GDM1 (cell line): ENCODE measurements around the gene ULBP3.

Experiments used
- DNase-seq: peaks from one replicate; lab custom pipeline; 2025; lab: John Stamatoyannopoulos, UW

The ULBP3 gene

DNA sequence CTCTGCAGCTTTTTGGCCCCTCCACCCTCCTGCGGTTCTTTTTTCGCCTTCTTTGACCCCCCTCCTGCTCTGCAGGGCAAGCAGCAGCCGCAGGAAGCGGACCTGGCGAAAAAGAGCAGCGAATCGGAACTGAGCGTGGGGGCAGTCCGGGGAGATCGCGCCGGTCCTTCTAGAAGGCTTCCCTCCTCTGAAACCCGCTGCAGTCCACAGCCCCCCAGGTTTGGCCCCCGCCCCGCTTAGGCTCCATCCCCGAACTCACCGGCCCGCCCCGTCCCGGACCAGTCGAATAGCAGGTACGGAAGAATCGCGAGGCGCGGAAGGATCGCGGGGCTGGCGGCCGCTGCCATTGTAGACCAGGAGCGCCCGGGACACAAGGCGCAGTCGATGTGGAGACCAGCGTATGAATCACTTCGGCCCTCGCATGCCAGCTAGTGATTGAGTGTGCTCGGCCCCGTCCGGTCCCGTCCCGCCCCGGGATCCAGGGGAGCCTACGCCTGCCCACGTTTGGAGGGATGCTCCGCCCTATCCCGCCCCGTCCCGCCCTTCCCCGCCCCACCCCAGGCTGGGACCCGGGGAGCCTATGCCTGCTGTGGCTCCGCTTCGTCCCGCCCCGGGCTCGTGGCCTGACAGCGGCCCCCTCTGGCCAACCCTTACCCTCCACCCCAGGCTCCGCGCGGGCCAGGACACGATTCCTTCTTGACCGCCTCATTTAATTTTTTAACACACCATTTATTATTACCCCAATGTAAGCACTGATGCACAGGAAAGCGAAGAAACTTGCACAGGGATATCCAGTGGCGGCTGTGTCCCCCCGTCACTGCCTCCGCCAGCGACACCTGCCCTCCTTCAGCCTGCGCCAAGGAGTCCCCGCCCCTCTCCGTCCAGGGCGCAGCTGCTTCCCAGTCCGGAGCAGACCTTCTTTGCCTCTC is at the start of gene ULBP3:
ULBP3 (minus strand) TSS at position 402 of the 929 bp plus-strand sequence; CDS start at position 347, 55 bp downstream.
- no peak for DNase-seq

- DNase-seq = no peak
Observed at GRCh38 chr6:150118627-150119026, 49.7 kb upstream of the ULBP3 start.

- DNase-seq = no peak
Observed at GRCh38 chr6:150118203-150118602, 49.3 kb upstream of the ULBP3 start.

DNA sequence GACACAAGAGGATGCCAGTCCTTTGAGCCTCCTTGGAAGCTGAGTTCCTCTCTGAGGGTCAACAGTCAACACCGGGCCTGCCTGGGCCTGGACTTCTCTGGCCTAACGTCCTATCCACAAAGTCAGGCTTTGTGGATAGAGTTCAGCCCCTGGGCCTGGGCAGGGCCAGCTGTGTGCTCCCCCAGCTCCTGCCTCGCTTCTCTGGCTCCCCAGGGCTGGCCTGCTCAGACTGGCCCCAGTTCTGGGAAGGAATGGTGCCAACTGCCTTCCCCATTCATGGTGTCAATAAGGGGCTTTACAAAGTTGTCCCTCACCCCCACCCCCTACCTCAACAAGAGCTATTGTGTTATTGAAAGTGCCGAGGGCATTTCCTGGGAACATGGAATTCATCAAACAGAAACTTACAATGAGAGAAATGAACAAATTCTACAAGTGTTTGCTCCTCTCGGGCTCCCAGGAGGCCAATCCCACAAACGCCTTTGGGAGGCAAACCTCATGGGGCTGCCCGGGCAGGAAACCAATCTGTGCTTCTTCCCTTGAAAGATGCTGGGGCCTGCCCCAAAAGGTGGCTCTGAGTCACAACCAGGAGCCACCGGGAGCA is 47.4 kb upstream of the ULBP3 start:
- DNase-seq = no peak

DNA sequence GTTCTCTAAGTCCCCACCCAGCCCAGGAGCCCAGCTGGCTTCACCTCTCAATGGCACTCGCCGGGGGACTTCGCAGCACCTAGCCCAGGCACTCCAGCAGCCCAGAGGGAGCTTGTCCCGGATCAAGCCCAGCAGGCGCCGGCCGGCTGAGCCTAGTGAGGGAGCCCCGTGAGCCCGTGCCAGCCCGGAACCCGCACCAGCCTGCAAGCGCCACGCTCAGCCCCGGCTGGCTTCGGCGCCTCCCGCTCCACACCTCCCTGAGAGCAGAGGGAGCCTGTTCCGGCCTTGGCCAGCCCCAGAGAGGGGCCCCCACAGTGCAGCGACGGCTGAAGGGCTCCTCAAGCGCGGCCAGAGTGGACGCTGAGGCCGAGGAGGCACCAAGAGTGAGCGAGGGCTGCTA is 46.8 kb upstream of the ULBP3 start:
- DNase-seq = no peak

- DNase-seq = no peak
Observed at GRCh38 chr6:150112233-150112632, 43.3 kb upstream of the ULBP3 start.

GRCh38 chr6:150102750-150103270 is 33.9 kb upstream of the ULBP3 start:
- no peak for DNase-seq

DNA sequence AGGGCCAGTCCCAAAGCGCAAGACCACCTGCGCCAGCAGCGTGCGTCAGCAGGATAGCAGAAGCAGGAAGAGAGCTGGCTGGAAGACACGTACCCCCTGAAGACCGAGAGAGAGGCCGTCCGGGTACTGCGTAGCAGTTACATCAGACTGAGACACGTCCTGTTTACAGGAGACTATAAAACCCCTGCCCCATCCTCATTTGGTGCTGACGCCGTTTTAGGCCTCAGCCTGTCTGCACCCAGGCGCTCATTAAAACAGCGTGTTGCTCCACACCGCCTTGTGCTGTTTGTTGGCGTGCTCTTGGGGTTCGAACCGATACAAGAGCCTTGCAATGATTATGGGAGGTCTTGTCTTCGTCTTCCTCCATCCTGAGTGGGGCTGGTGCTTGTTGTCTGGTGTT is 31.8 kb upstream of the ULBP3 start:
- DNase-seq = no peak

GRCh38 chr6:150099953-150100352 is 31.0 kb upstream of the ULBP3 start:
- no peak for DNase-seq

GRCh38 chr6:150099546-150099945 is 30.6 kb upstream of the ULBP3 start:
- DNase-seq = no peak

GRCh38 chr6:150098155-150098554 is 29.2 kb upstream of the ULBP3 start:
- no peak for DNase-seq

DNA sequence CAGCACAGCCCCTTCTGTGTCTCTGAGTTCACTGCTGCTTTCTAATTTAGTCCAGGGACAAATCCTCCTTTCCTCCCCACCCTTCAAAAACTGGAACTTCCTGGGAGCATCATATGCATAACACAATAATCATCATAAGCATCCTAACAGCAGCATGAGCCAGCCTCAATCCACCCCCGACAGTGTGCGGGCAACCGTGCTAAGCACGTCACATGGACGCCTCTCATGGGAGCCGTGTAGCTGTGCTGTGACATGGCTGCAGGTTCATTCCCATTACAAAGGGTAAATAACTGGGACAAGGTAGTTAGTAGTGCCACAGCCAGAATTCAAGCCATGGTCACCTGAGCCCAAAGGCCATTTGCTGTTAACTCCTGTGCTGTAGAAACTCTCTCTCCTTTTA is 24.5 kb upstream of the ULBP3 start:
- DNase-seq = no peak

DNA sequence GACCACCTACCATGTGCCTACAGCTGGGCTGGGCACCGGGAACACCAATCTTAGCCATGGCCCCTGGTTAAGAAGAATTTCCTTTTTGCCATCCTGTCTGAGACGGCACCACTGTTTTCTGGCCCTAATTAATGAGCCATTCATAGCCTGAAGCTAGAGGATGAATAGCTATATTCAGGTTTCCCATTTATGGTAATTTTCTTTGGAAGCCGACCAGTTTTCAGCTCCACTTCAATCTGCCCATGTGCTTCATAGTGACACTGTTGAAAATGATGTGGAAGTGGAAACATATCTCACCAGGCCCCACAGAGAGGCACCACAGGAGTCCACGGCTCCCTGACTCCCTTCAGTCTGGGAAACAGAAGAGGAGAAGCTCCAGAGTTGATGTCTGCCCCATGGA is 22.6 kb upstream of the ULBP3 start:
- DNase-seq = no peak

DNA sequence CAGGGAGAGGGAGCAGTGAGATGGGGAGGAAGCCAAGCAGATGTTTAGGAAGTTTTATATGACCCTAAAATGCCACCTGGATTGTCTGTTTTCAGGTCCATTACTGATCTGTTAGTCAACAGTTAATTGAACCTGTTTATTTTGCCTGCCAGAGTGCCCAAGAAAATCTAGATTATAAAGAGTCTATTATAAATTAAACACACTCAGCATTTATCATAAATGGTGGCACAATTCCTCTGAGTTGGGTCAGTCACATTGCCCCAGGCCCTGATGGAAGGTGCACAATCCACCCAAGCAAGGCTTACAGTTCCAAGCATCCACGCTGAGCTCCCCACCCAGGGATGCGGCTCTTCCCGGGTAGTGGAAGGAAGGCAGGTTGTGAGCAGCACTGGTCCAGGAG is 21.4 kb upstream of the ULBP3 start:
- DNase-seq = no peak

- no peak for DNase-seq
Observed at GRCh38 chr6:150088481-150089154, 19.7 kb upstream of the ULBP3 start.

DNA sequence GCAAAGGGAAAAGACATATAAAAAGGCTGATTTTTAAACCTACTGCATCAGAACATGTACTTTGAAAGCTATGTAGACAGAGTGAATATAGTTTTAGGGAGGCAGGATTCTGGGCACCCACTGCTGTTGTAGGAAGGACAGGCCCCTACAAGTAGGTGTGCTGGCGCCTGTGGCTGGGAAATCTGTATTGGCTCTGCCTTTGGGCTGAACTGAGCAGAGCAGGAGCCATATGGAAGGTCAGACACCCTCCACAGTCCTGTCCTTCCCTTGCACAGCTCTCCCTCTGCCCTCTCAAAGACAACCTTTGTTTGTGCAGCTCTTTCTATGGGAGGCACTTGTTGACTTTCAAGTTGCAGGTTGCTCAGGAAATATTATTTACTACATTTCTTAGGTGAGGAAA is 18.4 kb upstream of the ULBP3 start:
- DNase-seq = no peak

GRCh38 chr6:150086026-150086425 is 17.1 kb upstream of the ULBP3 start:
- DNase-seq = no peak

DNA sequence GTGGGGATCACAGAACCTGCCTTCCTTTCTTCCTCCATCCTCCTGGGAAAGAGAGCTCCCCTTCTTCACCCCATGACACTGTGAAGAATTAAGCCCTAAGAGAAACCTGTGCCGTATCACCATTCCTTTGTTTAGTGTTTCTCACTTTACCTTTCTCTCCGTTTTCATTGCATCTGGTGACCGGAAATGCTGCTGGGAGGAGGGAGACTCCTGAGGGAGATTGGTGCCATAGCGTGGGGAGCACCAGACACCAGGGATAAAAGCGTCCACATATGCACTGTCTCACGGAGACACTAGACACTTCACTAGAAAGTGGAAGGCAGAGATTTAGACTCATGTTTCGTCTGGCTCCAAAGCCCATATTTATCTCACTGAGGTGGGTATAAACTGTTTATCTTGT is 15.5 kb upstream of the ULBP3 start:
- no peak for DNase-seq

DNA sequence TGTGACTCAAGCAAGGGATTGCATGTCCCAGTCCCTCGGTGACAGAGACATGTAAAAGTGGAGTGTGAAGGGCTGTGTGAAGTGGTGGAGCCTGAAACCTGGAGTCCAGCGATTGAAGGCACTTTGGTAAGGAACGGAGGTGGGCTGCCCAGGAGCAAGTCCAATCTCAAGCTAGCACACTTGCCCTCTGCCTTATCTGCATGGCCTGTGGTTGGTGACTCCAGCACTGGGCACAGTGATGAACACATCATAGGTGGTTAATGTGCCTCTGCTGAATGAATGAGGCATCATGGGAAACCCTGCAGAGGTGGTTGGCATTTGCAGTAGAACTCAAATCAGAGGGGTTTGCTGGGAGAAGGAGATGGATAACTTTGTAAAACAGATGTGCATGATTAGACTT is 14.9 kb upstream of the ULBP3 start:
- no peak for DNase-seq

GRCh38 chr6:150081702-150082101 is 12.8 kb upstream of the ULBP3 start:
- DNase-seq = no peak

DNA sequence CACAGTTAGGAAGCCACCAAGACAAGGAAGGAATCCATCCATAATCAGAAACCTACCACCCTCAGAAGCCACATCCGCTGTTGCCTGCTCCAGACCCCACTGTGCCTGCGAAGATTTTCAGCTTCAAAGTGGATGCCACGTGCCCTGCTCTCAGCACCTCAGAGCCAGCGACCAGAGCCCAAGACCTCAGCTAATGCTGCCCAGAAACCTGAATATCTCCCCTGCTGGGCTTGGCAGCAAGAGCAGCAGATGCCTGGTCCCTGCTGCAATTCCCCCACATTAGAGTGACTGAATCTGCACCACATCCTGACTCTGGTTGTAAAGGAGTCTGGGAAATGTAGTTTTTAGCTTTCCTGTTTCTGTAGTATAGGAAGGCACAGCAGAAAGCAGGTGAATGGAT is 10.7 kb upstream of the ULBP3 start:
- DNase-seq = no peak

GRCh38 chr6:150078788-150079187 is 9.9 kb upstream of the ULBP3 start:
- no peak for DNase-seq
